K562 (cell line): ENCODE results near the gene PSORS1C1. TPM values are rescaled to one million over a fixed set of nuclear protein-coding genes. Genes with fewer than 3 reads are reported as not detected.

Experiments
- ATAC-seq: fragments of 200-7000 bp; cut with Tn5 transposase; 3 replicates; pipeline ENCODE4 v1.9.1; 2020; ENCODE audit warnings: moderate library complexity
- BruUV-seq: library from RNA; stranded (reverse); fragments of 400-500 nt; replicated peaks from 2 replicates; lab custom pipeline; 2021; lab: Mats Ljungman, UMichigan
- CTCF ChIA-PET: fragments of 300-600 bp; formaldehyde crosslinking; extraction: SDS; loops from one replicate; lab custom pipeline; 2021; ENCODE audit warnings: low intra/inter-chr PET ratio; lab: Yijun Ruan, JAX
- POLR2A ChIA-PET: fragments of 300-600, 350-650 bp; sonication (Branson Sonifier 250); formaldehyde crosslinking; extraction: SDS; loops from one replicate; lab custom pipeline; 2021; ENCODE audit warnings: antibody characterized with exemption, inconsistent platforms; lab: Yijun Ruan, JAX
- DNase-seq, 4 experiments: peaks; one replicate each; pipeline versions ENCODE4 v3.0.0 to v3.0.0-alpha.2; 2011 to 2018; ENCODE audit warnings: low spot score in 3 of 4, mixed read lengths in 3 of 4; ENCODE audit errors: extremely low read depth in 1 of 4
- FAIRE-seq: peaks from 2 replicates; lab custom pipeline; 2011; peaks lifted over from hg19 to GRCh38; lab: Jason Lieb, UNC
- H2AFZ ChIP-seq: 2 replicates; pipeline ENCODE4 v1.6.0; 2011; ENCODE audit warnings: low read depth, low read length, control low read depth, inconsistent platforms
- H3K27ac ChIP-seq: fragments of 200-600 bp; 3 replicates; pipeline ENCODE4 v1.8.0; 2011; ENCODE audit warnings: low read depth, mild to moderate bottlenecking, control low read depth, inconsistent platforms, low read length, moderate library complexity, mixed read lengths; ENCODE audit errors: extremely low read depth
- H3K27me3 ChIP-seq, 2 experiments: fragments of 300-600 bp in 1 of 2; 2 replicates in 1 of 2; 3 replicates in 1 of 2; pipeline versions ENCODE4 v1.6.0 to v1.8.0; 2011; ENCODE audit warnings: inconsistent platforms in 2 of 2, low read length in 2 of 2, mild to moderate bottlenecking in 1 of 2, mixed read lengths in 1 of 2, moderate library complexity in 1 of 2; ENCODE audit not compliant: control insufficient read depth in 2 of 2, insufficient read depth in 2 of 2
- H3K36me3 ChIP-seq: fragments of 300-600 bp; 3 replicates; pipeline ENCODE4 v1.8.0; 2011; ENCODE audit warnings: mild to moderate bottlenecking, low read length, inconsistent platforms; ENCODE audit not compliant: control insufficient read depth, insufficient read depth
- H3K4me1 ChIP-seq, 2 experiments: fragments of 200-600 bp in 1 of 2; replicated peaks in 1 of 2; 2 replicates in 1 of 2; 3 replicates in 1 of 2; pipeline versions ENCODE4 v1.5.1 to v1.8.0; 2011; ENCODE audit warnings: inconsistent platforms in 2 of 2, low read length in 2 of 2, mild to moderate bottlenecking in 1 of 2, mixed read lengths in 1 of 2, moderate library complexity in 1 of 2; ENCODE audit not compliant: control insufficient read depth in 2 of 2, insufficient read depth in 2 of 2
- H3K4me2 ChIP-seq: 2 replicates; pipeline ENCODE4 v1.6.1; 2011; ENCODE audit warnings: low read length, control low read depth, inconsistent platforms, mixed read lengths; ENCODE audit not compliant: insufficient read depth
- H3K4me3 ChIP-seq: fragments of 200-600 bp; sonication (generic), shearing (Covaris generic); 2 replicates; pipeline ENCODE4 v1.5.1; 2016; ENCODE audit warnings: control low read depth, inconsistent platforms
- H3K79me2 ChIP-seq: fragments of 200-600 bp; 3 replicates; pipeline ENCODE4 v1.8.0; 2011; ENCODE audit warnings: low read length, inconsistent platforms; ENCODE audit not compliant: control insufficient read depth, insufficient read depth
- H3K9ac ChIP-seq, 2 experiments: 2 replicates each; pipeline versions ENCODE4 v1.6.0 to v1.6.1; 2011; ENCODE audit warnings: low read depth in 2 of 2, low read length in 2 of 2, control low read depth in 1 of 2, inconsistent platforms in 1 of 2, mild to moderate bottlenecking in 1 of 2, mixed read lengths in 1 of 2; ENCODE audit not compliant: insufficient read depth in 1 of 2
- H3K9me1 ChIP-seq: one replicate; pipeline ENCODE4 v1.6.0; 2011; ENCODE audit warnings: inconsistent platforms, mild to moderate bottlenecking, low read length, moderate library complexity; ENCODE audit not compliant: control insufficient read depth, insufficient read depth
- H3K9me3 ChIP-seq: replicated peaks from 2 replicates; pipeline ENCODE4 v1.5.1; 2011; ENCODE audit warnings: low read depth, low read length, inconsistent platforms; ENCODE audit not compliant: control insufficient read depth, insufficient read depth
- H4K20me1 ChIP-seq: replicated peaks from 2 replicates; pipeline ENCODE4 v1.6.1; 2011; ENCODE audit warnings: low read length, inconsistent platforms, mixed read lengths; ENCODE audit not compliant: control insufficient read depth, insufficient read depth
- C11orf30 ChIP-seq: fragments of 450-650 bp; IDR thresholded peaks from 2 replicates; pipeline ENCODE4 v1.6.1; 2016; ENCODE audit warnings: low read depth, mild to moderate bottlenecking
- FOSL1 ChIP-seq: fragments of 200-800 bp; sonication (Bioruptor generic); conservative IDR thresholded peaks from 2 replicates; pipeline ENCODE4 v1.6.1; 2016; ENCODE audit warnings: missing genetic modification characterization, missing compliant biosample characterization
- JUN ChIP-seq, 2 experiments: sonication (generic) in 1 of 2; formaldehyde crosslinking in 1 of 2; IDR thresholded peaks; 2 replicates each; pipeline versions ENCODE4 v1.6.1 to v1.8.0; 2012 to 2022; ENCODE audit warnings: borderline replicate concordance in 2 of 2, mild to moderate bottlenecking in 2 of 2, improper control_type of control experiment in 1 of 2, low read depth in 1 of 2, low read length in 1 of 2, missing genetic modification reagents in 1 of 2
- MAFG ChIP-seq: fragments of 450-650 bp; conservative IDR thresholded peaks from 2 replicates; pipeline ENCODE4 v1.6.1; 2016; ENCODE audit warnings: missing genetic modification characterization, missing compliant biosample characterization
- MED1 ChIP-seq: sonication (generic); formaldehyde crosslinking; IDR thresholded peaks from 2 replicates; pipeline ENCODE4 v1.8.1; 2023; ENCODE audit warnings: missing genetic modification reagents, borderline replicate concordance
- ZFX ChIP-seq: sonication (generic); formaldehyde crosslinking; IDR thresholded peaks from 2 replicates; pipeline ENCODE4 v1.8.0; 2022; ENCODE audit warnings: mild to moderate bottlenecking, missing genetic modification reagents, moderate library complexity
- ZNF77 ChIP-seq: fragments of 250-450 bp; sonication (Bioruptor Pico); IDR thresholded peaks from 2 replicates; pipeline ENCODE4 v1.5.0; 2020
- WGBS: fragments of 100-300 bp; shearing (Covaris generic); methylation state at CpG from one replicate; pipeline ENCODE4 v1.1.6; 2016; ENCODE audit warnings: low coverage, mixed read lengths; ENCODE audit not compliant: insufficient coverage; ENCODE audit errors: missing lambda C conversion rate; 5-methylcytosine and 5-hydroxymethylcytosine counted together
- in situ Hi-C: fragments of 300-500 bp; cut with MboI; formaldehyde crosslinking; loops from 4 replicates; pipeline ENCODE4 v1.15.0; 2018; ENCODE audit warnings: inconsistent platforms, mixed read lengths
- intact Hi-C: fragments of 100-400 bp; cut with micrococcal nuclease; formaldehyde crosslinking; loops from 2 replicates; pipeline ENCODE4 v1.14.2; 2022
- polyA plus RNA-seq, 8 experiments: library from polyadenylated mRNA; depleted of rRNA in 4 of 8; stranded (reverse) in 5 of 8; unstranded in 3 of 8; fragments of >200 nt; fragmentation: Nextera tagmentation in 2 of 8; fragmentation: Illumina TruSeq in 1 of 8; extraction: Ambion mirVana in 2 of 8; extraction: Trizol in 1 of 8; gene quantifications; 2 replicates each; pipeline versions ENCODE4 v1.2.1 to v1.2.3, GENCODE V29; 2011 to 2014; ENCODE audit warnings: inconsistent platforms in 1 of 8, missing spikeins in 1 of 8
- total RNA-seq, 7 experiments: library from RNA; depleted of rRNA in 6 of 7; stranded (reverse); fragments of >200 nt in 6 of 7; fragmentation: Illumina TruSeq in 2 of 7; extraction: Trizol in 2 of 7; gene quantifications; 2 replicates each; pipeline versions ENCODE4 v1.2.1 to v1.2.3, GENCODE V29; 2011 to 2021; ENCODE audit warnings: low replicate concordance in 1 of 7
- TF ChIP-seq, protein P1 (sequence below): fragments of 450-650 bp; IDR thresholded peaks from 2 replicates; pipeline ENCODE4 v1.6.1; 2017; ENCODE audit warnings: antibody characterized with exemption, mild to moderate bottlenecking
- TF ChIP-seq, protein P2 (sequence below): sonication (generic); formaldehyde crosslinking; IDR thresholded peaks from 2 replicates; pipeline ENCODE4 v1.8.0; 2022; ENCODE audit warnings: missing genetic modification reagents, mild to moderate bottlenecking, borderline replicate concordance

Gene PSORS1C1
- total and polyA plus RNA-seq, 9 of the 15 experiments (the other 6 are each of a cell fraction or from before 2014, with no cell fraction given), result 0.11 TPM; not detected in 8

DNA sequence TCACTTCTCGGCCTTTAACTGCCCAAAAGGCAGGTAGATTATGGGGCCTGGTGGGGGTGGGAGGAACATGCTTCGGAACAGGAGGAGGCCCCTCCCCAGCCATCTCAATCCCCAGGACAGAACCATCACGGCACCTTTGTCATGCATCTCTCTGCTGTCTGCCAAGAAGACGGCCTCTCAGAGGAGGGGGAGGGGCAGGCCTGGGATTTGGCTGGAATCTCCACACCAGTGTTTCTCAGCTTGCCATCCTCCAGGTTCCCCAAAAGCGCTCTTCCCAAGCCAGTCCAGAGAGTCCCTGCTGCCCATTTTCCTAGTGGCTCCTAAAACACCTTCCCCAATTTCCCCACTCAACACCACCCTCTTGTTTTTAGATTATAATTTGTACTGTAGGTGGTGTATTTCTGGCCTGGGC, 58.4 kb downstream of the PSORS1C1 start:
- in situ Hi-C loops (no loop called here), intact Hi-C loops (no loop called here)
- H3K36me3 ChIP-seq, result no peaks in the 10 kb centered on the region
- no peaks in the 10 kb centered on the region for H3K9me3 ChIP-seq
- ATAC-seq (no peak), FAIRE-seq (no peak), DNase-seq (no peak)
- H3K4me3 ChIP-seq, result no peak overlapping the region
- peak overlapping the region in 1 of 2 experiments; percentile 18; a peak in 1 of 4 replicates for H3K9ac ChIP-seq
- peak overlapping the region; percentile 10; the same call in 1 of the 3 replicates for H3K27ac ChIP-seq
- H3K4me2 ChIP-seq, result no peak overlapping the region
- no peaks in the 10 kb centered on the region for H4K20me1 ChIP-seq
- POLR2A ChIA-PET, result interaction anchor here (0.8 to 1.2 kb wide), 4 partner anchors 10 to 34 kb away, joined by 3 to 5 read pairs (median 4); partner anchors contain the start of gene PSORS1C2
- no peaks in the 10 kb centered on the region for H3K9me1 ChIP-seq
- BruUV-seq, result no TSS peak
- peaks cover 25 to 33% of the 10 kb centered on the region in 2 experiments for H3K4me1 ChIP-seq
- TF ChIP-seq ZNF77 (no peak), ZFX (CRISPR knock-in tag) (0 out of 2 replicates have a peak, but pooled peaks have one; percentile 14)
- CTCF ChIA-PET, result interaction anchor here (0.9 kb wide), 1 partner anchor 20 kb away, joined by 3 read pairs; no protein-coding TSS in a partner anchor
- no peaks in the 10 kb centered on the region for H3K27me3 ChIP-seq
- H3K79me2 ChIP-seq, result no peaks in the 10 kb centered on the region
- peak overlapping the region; percentile 74 for H2AFZ ChIP-seq
- WGBS, result 55% methylated on average over 5 of the region's 5 CpGs

DNA sequence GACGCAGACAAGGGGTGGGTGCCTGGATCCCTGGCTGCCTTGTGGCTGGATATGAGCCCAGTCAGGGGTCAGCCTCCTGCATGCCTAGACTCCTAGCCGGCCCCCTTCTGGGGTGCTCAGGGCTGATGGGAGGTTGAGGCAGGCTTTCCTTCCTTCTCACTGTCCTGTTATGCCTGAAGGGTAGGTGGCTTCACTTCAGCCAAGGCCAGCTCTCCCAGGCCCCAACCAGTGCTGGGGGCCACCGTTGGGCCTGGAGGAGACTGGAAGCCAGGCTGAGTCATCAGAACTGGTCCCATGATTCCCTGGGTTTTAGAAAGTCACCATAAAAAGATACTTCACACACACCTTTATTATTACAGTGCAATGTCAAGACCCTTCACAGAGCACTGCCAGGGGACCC, 58.8 kb downstream of the PSORS1C1 start:
- BruUV-seq, result no TSS peak
- H3K4me1 ChIP-seq, result peaks cover 25 to 33% of the 10 kb centered on the region in 2 experiments
- DNase-seq, result peak in 1 of 4 experiments; percentile 48
- in situ Hi-C loops, result no loop called here
- POLR2A ChIA-PET, result interaction anchor here (0.8 kb wide), 1 partner anchor 12 kb away, joined by 3 read pairs; no protein-coding TSS in a partner anchor
- ATAC-seq, result peak; percentile 25; the same call in 1 of the 3 replicates
- H3K9me3 ChIP-seq, result no peaks in the 10 kb centered on the region
- CTCF ChIA-PET, result interaction anchor here (0.9 kb wide), 1 partner anchor 19 kb away, joined by 3 read pairs; no protein-coding TSS in a partner anchor
- 21% methylated on average over 3 of the region's 3 CpGs for WGBS
- no peak overlapping the region for H3K4me2 ChIP-seq
- intact Hi-C loops, result no loop called here
- no peak overlapping the region for H3K4me3 ChIP-seq
- H3K79me2 ChIP-seq, result no peaks in the 10 kb centered on the region
- no peaks in the 10 kb centered on the region for H3K9me1 ChIP-seq
- no peaks in the 10 kb centered on the region for H3K27me3 ChIP-seq
- peak overlapping the region; percentile 74 for H2AFZ ChIP-seq
- peak; percentile 75 for FAIRE-seq
- no peaks in the 10 kb centered on the region for H4K20me1 ChIP-seq
- no peaks in the 10 kb centered on the region for H3K36me3 ChIP-seq
- peak overlapping the region; percentile 10; the same call in 1 of the 3 replicates for H3K27ac ChIP-seq
- H3K9ac ChIP-seq, result peak overlapping the region in 1 of 2 experiments; percentile 18; a peak in 1 of 4 replicates
- TF ChIP-seq, protein P1, sequence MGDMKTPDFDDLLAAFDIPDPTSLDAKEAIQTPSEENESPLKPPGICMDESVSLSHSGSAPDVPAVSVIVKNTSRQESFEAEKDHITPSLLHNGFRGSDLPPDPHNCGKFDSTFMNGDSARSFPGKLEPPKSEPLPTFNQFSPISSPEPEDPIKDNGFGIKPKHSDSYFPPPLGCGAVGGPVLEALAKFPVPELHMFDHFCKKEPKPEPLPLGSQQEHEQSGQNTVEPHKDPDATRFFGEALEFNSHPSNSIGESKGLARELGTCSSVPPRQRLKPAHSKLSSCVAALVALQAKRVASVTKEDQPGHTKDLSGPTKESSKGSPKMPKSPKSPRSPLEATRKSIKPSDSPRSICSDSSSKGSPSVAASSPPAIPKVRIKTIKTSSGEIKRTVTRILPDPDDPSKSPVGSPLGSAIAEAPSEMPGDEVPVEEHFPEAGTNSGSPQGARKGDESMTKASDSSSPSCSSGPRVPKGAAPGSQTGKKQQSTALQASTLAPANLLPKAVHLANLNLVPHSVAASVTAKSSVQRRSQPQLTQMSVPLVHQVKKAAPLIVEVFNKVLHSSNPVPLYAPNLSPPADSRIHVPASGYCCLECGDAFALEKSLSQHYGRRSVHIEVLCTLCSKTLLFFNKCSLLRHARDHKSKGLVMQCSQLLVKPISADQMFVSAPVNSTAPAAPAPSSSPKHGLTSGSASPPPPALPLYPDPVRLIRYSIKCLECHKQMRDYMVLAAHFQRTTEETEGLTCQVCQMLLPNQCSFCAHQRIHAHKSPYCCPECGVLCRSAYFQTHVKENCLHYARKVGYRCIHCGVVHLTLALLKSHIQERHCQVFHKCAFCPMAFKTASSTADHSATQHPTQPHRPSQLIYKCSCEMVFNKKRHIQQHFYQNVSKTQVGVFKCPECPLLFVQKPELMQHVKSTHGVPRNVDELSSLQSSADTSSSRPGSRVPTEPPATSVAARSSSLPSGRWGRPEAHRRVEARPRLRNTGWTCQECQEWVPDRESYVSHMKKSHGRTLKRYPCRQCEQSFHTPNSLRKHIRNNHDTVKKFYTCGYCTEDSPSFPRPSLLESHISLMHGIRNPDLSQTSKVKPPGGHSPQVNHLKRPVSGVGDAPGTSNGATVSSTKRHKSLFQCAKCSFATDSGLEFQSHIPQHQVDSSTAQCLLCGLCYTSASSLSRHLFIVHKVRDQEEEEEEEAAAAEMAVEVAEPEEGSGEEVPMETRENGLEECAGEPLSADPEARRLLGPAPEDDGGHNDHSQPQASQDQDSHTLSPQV, result peak; percentile 61; the same call in 1 of the 2 replicates
- TF ChIP-seq MAFG (tag) (peak; percentile 42), FOSL1 (tag) (peak; percentile 77), MED1 (CRISPR knock-in tag) (no peak), C11orf30 (peak; percentile 69), JUN (IDR thresholded peaks at IDR 0.05; ENCODE audit: borderline replicate concordance, low read depth, low read length) (peak; percentile 59; the same call in 1 of the 2 replicates), JUN (CRISPR knock-in tag; IDR thresholded peaks at IDR 0.05; ENCODE audit: borderline replicate concordance) (no peak)
- TF ChIP-seq, protein P2, sequence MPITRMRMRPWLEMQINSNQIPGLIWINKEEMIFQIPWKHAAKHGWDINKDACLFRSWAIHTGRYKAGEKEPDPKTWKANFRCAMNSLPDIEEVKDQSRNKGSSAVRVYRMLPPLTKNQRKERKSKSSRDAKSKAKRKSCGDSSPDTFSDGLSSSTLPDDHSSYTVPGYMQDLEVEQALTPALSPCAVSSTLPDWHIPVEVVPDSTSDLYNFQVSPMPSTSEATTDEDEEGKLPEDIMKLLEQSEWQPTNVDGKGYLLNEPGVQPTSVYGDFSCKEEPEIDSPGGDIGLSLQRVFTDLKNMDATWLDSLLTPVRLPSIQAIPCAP (CRISPR knock-in tag), result no peak
